Measurements from ENCODE around the gene RANBP10. TPM values are rescaled to one million over a fixed set of nuclear protein-coding genes. Genes with fewer than 3 reads are reported as not detected.

RANBP10 gene
- total and polyA plus RNA-seq, 4 donors, result 9.8 to 15.5 (median 13.8) TPM

DNA sequence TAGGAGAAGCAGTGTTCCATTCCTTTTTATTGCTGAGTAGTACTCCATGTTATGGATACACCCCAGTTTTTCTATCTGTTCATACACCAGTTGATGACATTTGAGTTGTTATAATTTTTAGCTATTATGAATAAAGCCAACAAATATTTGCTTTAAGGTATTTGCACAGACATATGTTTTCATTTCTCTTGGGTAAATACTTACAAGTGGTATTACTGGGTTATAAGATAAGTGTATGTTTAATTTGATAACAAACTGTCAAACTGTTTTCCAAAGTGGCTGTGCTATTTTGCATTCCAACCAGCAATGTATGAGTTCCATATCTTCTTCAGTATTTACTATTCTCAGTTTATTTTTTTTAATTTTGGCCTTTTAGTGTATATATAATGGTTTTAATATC is 59.5 kb downstream of the RANBP10 start:
- TF ChIP-seq TAF1 (conservative IDR thresholded peaks at IDR 0.05) (no peak), RXRA (IDR thresholded peaks at IDR 0.05) (no peak), FOXA2 (IDR thresholded peaks at IDR 0.05) (no peak), NR2F2 (IDR thresholded peaks at IDR 0.05) (no peak), HNF4G (IDR thresholded peaks at IDR 0.05) (no peak), SP1 (IDR thresholded peaks at IDR 0.05) (no peak), HNF4A (conservative IDR thresholded peaks at IDR 0.05) (no peak), JUND (IDR thresholded peaks at IDR 0.05) (no peak), MAX (IDR thresholded peaks at IDR 0.05) (no peak), EGR1 (IDR thresholded peaks at IDR 0.05; ENCODE audit: low read depth in 2 of 2) (no peak), YY1 (IDR thresholded peaks at IDR 0.05) (no peak), RAD21 (IDR thresholded peaks at IDR 0.05) (no peak), FOXA1 (IDR thresholded peaks at IDR 0.05) (no peak), ZBTB33 (IDR thresholded peaks at IDR 0.05) (no peak), GABPA (IDR thresholded peaks at IDR 0.05 in 1 of 2, conservative IDR thresholded peaks at IDR 0.05 in 1 of 2) (no peak)
- TF ChIP-seq, protein P1, sequence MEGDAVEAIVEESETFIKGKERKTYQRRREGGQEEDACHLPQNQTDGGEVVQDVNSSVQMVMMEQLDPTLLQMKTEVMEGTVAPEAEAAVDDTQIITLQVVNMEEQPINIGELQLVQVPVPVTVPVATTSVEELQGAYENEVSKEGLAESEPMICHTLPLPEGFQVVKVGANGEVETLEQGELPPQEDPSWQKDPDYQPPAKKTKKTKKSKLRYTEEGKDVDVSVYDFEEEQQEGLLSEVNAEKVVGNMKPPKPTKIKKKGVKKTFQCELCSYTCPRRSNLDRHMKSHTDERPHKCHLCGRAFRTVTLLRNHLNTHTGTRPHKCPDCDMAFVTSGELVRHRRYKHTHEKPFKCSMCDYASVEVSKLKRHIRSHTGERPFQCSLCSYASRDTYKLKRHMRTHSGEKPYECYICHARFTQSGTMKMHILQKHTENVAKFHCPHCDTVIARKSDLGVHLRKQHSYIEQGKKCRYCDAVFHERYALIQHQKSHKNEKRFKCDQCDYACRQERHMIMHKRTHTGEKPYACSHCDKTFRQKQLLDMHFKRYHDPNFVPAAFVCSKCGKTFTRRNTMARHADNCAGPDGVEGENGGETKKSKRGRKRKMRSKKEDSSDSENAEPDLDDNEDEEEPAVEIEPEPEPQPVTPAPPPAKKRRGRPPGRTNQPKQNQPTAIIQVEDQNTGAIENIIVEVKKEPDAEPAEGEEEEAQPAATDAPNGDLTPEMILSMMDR (IDR thresholded peaks at IDR 0.05; ENCODE audit: low read depth, low read length, missing input control), result no peak
- TF ChIP-seq, protein P2, sequence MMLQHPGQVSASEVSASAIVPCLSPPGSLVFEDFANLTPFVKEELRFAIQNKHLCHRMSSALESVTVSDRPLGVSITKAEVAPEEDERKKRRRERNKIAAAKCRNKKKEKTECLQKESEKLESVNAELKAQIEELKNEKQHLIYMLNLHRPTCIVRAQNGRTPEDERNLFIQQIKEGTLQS (IDR thresholded peaks at IDR 0.05), result no peak
- TF ChIP-seq, protein P3, sequence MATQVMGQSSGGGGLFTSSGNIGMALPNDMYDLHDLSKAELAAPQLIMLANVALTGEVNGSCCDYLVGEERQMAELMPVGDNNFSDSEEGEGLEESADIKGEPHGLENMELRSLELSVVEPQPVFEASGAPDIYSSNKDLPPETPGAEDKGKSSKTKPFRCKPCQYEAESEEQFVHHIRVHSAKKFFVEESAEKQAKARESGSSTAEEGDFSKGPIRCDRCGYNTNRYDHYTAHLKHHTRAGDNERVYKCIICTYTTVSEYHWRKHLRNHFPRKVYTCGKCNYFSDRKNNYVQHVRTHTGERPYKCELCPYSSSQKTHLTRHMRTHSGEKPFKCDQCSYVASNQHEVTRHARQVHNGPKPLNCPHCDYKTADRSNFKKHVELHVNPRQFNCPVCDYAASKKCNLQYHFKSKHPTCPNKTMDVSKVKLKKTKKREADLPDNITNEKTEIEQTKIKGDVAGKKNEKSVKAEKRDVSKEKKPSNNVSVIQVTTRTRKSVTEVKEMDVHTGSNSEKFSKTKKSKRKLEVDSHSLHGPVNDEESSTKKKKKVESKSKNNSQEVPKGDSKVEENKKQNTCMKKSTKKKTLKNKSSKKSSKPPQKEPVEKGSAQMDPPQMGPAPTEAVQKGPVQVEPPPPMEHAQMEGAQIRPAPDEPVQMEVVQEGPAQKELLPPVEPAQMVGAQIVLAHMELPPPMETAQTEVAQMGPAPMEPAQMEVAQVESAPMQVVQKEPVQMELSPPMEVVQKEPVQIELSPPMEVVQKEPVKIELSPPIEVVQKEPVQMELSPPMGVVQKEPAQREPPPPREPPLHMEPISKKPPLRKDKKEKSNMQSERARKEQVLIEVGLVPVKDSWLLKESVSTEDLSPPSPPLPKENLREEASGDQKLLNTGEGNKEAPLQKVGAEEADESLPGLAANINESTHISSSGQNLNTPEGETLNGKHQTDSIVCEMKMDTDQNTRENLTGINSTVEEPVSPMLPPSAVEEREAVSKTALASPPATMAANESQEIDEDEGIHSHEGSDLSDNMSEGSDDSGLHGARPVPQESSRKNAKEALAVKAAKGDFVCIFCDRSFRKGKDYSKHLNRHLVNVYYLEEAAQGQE (IDR thresholded peaks at IDR 0.05), result no peak
- H3K36me3 ChIP-seq (ENCODE audit: control insufficient read depth in 4 of 4, insufficient read depth in 3 of 4, low read depth in 1 of 4, low read length in 3 of 4), result peaks cover 4 to 29% (median 28%) of the 10 kb centered on the region in 4 donors
- peaks cover 0 to 8% (median 3%) of the 10 kb centered on the region in 4 donors for H3K4me1 ChIP-seq (ENCODE audit: control insufficient read depth in 4 of 4, insufficient read depth in 4 of 4, low read length in 3 of 4)
- H3K27ac ChIP-seq (ENCODE audit: low read depth in 1 of 2, low read length in 2 of 2), result no peak overlapping the region
- H3K9ac ChIP-seq (ENCODE audit: low read depth in 1 of 2, low read length in 2 of 2), result no peak overlapping the region
- H3K9me3 ChIP-seq (ENCODE audit: control insufficient read depth in 4 of 4, low read length in 3 of 4), result no peaks in the 10 kb centered on the region
- no peak for DNase-seq (ENCODE audit: low spot score)
- no peak overlapping the region for H3K4me3 ChIP-seq (ENCODE audit: low read depth in 1 of 3, low read length in 3 of 3)
- H3K27me3 ChIP-seq (ENCODE audit: control insufficient read depth in 4 of 4, insufficient read depth in 4 of 4, low read length in 3 of 4), result no peaks in the 10 kb centered on the region

Data from liver (tissue), 9 donors.